C4-2B (cell line): ENCODE measurements around the gene KLHL22.
"Not testable (repeated sequence)": the region's sequence is repeated elsewhere in the genome, so short reads cannot be mapped to it uniquely, and the experiment has no call there.

ENCODE experiments used
- H3K27ac ChIP-seq: fragments of 450-650 bp; 2 replicates; pipeline ENCODE4 v1.5.1; 2017
- CTCF ChIP-seq: fragments of 450-650 bp; conservative IDR thresholded peaks from 2 replicates; pipeline ENCODE4 v1.5.1; 2017; ENCODE audit warnings: mild to moderate bottlenecking
- ZFX ChIP-seq: fragments of 450-650 bp; IDR thresholded peaks from 2 replicates; pipeline ENCODE4 v1.6.1; 2017

Gene KLHL22

DNA sequence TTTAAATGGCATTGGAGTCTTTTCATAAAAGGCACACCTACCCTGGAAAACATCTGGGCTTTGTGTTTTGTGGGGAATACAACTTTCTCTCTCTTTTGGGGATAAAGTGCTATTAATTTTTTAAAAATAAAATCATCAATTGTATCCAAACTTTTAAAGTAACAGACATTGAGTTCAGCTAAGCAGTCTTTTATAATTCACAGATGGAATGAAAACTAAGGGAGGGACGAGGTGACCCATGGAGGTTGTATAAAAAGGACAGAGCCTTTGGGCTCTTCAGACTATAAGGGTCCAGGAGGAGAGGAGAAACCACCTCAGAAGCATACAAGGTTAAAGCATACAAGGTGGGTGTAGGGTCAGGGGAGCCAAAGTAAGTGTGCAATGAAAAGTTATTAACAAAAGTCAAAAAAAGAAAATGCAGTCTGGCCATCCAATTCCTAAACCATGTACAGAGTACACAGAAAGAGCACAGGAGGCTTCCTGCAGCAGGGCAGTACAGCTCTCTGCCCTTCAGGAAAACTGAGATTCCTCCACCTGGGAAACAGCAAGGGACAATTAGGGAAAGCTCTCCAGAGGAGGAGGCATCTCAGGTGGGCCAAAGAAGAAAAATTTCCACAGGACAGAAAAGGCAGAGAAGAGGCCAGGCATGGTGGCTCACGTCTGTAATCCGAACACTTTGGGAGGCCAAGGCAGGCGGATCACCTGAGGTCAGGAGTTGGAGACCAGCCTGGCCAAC, 10.5 kb downstream of the KLHL22 start:
- H3K27ac ChIP-seq, result no peak overlapping the region
- TF ChIP-seq CTCF (no peak), ZFX (no peak)

DNA sequence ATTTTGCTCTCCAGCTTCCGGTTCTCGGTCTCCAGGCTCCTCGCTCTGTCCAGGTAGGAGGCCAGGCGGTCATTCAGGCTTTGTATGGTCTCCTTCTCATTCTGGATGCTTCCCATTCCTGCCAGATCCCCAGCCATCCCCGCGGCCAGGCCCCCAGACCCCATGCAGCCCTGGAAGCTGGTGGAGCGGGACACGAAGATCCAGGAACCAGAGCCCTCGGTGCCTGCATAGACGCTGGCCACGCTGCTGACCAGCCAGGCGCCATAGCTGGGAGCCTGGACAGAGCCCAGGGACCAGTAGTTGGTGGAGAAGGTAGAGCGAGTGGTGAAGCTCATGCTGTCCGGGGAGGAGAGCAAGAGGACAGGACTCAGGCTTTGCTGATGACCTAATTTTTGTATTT, 11.8 kb downstream of the KLHL22 start:
- TF ChIP-seq CTCF (no peak), ZFX (no peak)
- H3K27ac ChIP-seq, result no peak overlapping the region

GRCh38 chr22:20483143-20483506, 12.5 kb downstream of the KLHL22 start:
- not testable (repeated sequence) for H3K27ac ChIP-seq

- TF ChIP-seq CTCF (no peak), ZFX (no peak)
- no peak overlapping the region for H3K27ac ChIP-seq
Observed at GRCh38 chr22:20479612-20480196, 15.9 kb downstream of the KLHL22 start.

DNA sequence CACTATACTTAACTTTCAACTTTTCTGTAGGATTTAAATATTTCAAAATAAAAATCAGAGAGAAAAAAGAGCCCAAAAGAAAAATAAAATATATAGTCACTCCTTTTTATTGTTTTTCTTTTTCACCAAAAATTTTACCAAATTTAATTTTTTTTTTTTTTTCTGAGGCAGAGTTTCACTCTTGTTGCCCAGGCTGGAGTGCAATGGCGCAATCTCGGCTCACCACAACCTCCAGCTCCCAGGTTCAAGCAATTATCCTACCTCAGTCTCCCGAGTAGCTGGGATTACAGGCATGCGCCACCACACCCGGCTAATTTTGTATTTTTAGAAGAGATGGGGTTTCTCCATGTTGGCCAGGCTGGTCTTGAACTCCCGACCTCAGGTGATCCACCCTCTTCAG, 17.5 kb downstream of the KLHL22 start:
- H3K27ac ChIP-seq, result not testable (repeated sequence)

DNA sequence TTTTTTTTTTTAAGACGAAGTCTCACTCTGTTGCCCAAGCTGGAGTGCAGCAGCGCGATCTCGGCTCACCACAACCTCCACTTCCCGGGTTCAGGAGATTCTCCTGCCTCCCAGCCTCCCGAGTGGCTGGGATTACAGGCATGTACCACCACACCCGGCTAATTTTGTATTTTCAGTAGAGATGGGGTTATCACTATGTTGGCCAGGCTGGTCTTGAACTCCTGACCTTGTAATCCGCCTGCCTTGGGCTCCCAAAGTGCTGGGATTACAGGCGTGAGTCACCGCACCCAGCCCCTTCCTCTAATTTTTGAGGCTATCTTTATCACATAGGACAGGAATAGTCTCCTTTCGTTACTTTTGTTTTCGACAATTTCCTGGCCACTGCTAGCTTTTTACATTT, 20.0 kb downstream of the KLHL22 start:
- not testable (repeated sequence) for H3K27ac ChIP-seq

DNA sequence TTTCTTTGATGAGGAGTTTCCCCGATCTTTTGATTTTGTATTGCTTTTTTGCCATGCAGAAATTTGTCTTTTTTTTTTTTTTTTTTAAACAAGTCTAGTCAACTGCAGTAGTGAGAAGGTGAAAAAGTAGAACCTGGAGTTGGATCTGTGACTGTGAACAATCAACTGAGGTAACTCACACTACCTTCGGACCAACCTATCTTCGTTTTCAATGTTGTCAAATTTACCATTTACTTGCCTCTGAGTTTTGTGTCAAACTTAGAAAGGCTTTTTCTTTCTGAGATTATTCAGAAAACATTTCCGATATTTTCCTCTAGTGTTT, 20.5 kb downstream of the KLHL22 start:
- no peak for TF ChIP-seq ZFX
- TF ChIP-seq CTCF, result no peak
- H3K27ac ChIP-seq, result no peak overlapping the region

GRCh38 chr22:20472629-20473442, 22.8 kb downstream of the KLHL22 start:
- no peak overlapping the region for H3K27ac ChIP-seq
- TF ChIP-seq ZFX (no peak), CTCF (no peak)
